ENCODE measurements around the gene PARD3B. TPM values are rescaled to one million over a fixed set of nuclear protein-coding genes. Genes with fewer than 3 reads are reported as not detected.

The PARD3B gene
- total RNA-seq, 1 experiment from 2014 or later = 6.4 TPM

GRCh38 chr2:205014201-205014600, 468.9 kb downstream of the PARD3B start:
- Histone ChIP-seq H3K79me2 (ENCODE audit: insufficient read depth, low read length) (no peaks in the 10 kb centered on the region), H3K9ac (ENCODE audit: extremely low read depth, insufficient read length, low read length) (no peak overlapping the region), H3T11ph (ENCODE audit: low read length) (no peak overlapping the region), H2BK12ac (ENCODE audit: insufficient read length, low read depth, low read length) (no peak overlapping the region), H2BK20ac (ENCODE audit: low read depth, low read length, poor library complexity, severe bottlenecking) (no peak overlapping the region), H2AFZ (ENCODE audit: low read length) (no peak overlapping the region), H3K23me2 (ENCODE audit: insufficient read length, low read depth, low read length, poor library complexity, severe bottlenecking) (no peaks in the 10 kb centered on the region), H4K5ac (ENCODE audit: insufficient read length, low read depth, low read length) (no peak overlapping the region), H2BK5ac (ENCODE audit: insufficient read length, low read length) (no peak overlapping the region), H2AK5ac (ENCODE audit: insufficient read length, low read length) (no peak overlapping the region), H3K79me1 (ENCODE audit: insufficient read depth, low read depth, low read length, poor library complexity, severe bottlenecking) (no peaks in the 10 kb centered on the region), H3K4ac (ENCODE audit: low read depth, low read length) (no peak overlapping the region), H3K27me3 (ENCODE audit: insufficient read depth, low read length) (no peaks in the 10 kb centered on the region), H2BK120ac (ENCODE audit: low read depth, low read length, poor library complexity, severe bottlenecking) (no peak overlapping the region), H3K9me3 (ENCODE audit: control insufficient read depth, low read depth, low read length) (no peaks in the 10 kb centered on the region), H3K27ac (ENCODE audit: insufficient read length, low read depth, low read length) (no peak overlapping the region), H3K18ac (ENCODE audit: insufficient read length, low read depth, low read length) (no peak overlapping the region), H4K8ac (replicated peaks; ENCODE audit: insufficient read length, low read depth, low read length) (no peak overlapping the region), H3K4me1 (ENCODE audit: insufficient read depth, low read length) (no peaks in the 10 kb centered on the region), H3K4me2 (ENCODE audit: insufficient read depth, insufficient read length, low read length) (no peak overlapping the region), H3K14ac (ENCODE audit: insufficient read depth, low read length) (no peak overlapping the region), H4K20me1 (ENCODE audit: control insufficient read depth, insufficient read depth, insufficient read length) (no peaks in the 10 kb centered on the region), H4K91ac (ENCODE audit: insufficient read length, low read depth, low read length) (no peak overlapping the region), H2BK15ac (ENCODE audit: low read depth, low read length) (no peak overlapping the region), H3K23ac (ENCODE audit: insufficient read length, low read depth, low read length) (no peak overlapping the region), H3K56ac (ENCODE audit: insufficient read length, low read depth, low read length) (no peak overlapping the region)
- no peak for DNase-seq
- no peaks in the 10 kb centered on the region for H3K9me3 Mint-ChIP-seq
- no peaks in the 10 kb centered on the region for H3K36me3 Mint-ChIP-seq (ENCODE audit: insufficient read depth in 1 of 3, low read depth in 3 of 3)
- H3K27me3 Mint-ChIP-seq (ENCODE audit: low read depth) = no peaks in the 10 kb centered on the region
- no CpG with 5 or more reads among the region's 2 CpGs for WGBS (ENCODE audit: extremely low coverage, insufficient read length, low lambda C conversion rate)
- H3K27ac Mint-ChIP-seq = no peak overlapping the region
- peaks cover 6 to 9% of the 10 kb centered on the region in 2 experiments; a peak in 3 of 4 replicates for H3K4me1 Mint-ChIP-seq
- no peak overlapping the region for H3K4me3 Mint-ChIP-seq
- TF ChIP-seq CTCF (conservative IDR thresholded peaks at IDR 0.05) = no peak

All from H9 (cell line).